PC-9 (cell line): ENCODE results near the gene OSCP1. TPM values are rescaled to one million over a fixed set of nuclear protein-coding genes. Genes with fewer than 3 reads are reported as not detected.
"Not testable (repeated sequence)": the region's sequence is repeated elsewhere in the genome, so short reads cannot be mapped to it uniquely, and the experiment has no call there.

Source experiments
- BruUV-seq: library from RNA; stranded (reverse); fragments of 400-500 nt; replicated peaks from 2 replicates; lab custom pipeline; 2021; lab: Mats Ljungman, UMichigan
- CTCF ChIA-PET: fragments of 300-600 bp; sonication (Branson Sonifier 250); formaldehyde crosslinking; loops from one replicate; lab custom pipeline; 2022; ENCODE audit warnings: antibody characterized with exemption; lab: Charles Lee
- POLR2A ChIA-PET: fragments of 300-600 bp; sonication (Branson Sonifier 250); formaldehyde crosslinking; loops from one replicate; lab custom pipeline; 2022; ENCODE audit warnings: antibody characterized with exemption; ENCODE audit not compliant: unreplicated experiment; lab: Charles Lee
- DNase-seq, 2 experiments: peaks; one replicate each; pipeline versions ENCODE4 v3.0.0 to v3.0.0-alpha.2; 2015 to 2022; ENCODE audit warnings: mixed read lengths in 1 of 2
- H2AFZ ChIP-seq: fragments of 200-600 bp; sonication (generic); 2 replicates; pipeline ENCODE4 v1.8.1; 2017; ENCODE audit warnings: antibody characterized with exemption
- H3F3A ChIP-seq: fragments of 200-600 bp; sonication (generic); 2 replicates; pipeline ENCODE4 v1.8.1; 2017; ENCODE audit warnings: antibody characterized with exemption, mild to moderate bottlenecking, low read depth; ENCODE audit not compliant: insufficient read depth
- H3K27ac ChIP-seq: fragments of 200-600 bp; sonication (generic); 2 replicates; pipeline ENCODE4 v1.6.1; 2016; ENCODE audit warnings: mixed run types
- H3K27me3 ChIP-seq: fragments of 200-600 bp; sonication (generic); 2 replicates; pipeline ENCODE4 v1.6.1; 2016; ENCODE audit warnings: low read depth, mixed run types; ENCODE audit not compliant: insufficient read depth
- H3K36me3 ChIP-seq: fragments of 200-600 bp; sonication (generic); 2 replicates; pipeline ENCODE4 v1.6.1; 2016; ENCODE audit warnings: low read depth, mixed run types
- H3K4me1 ChIP-seq: fragments of 200-600 bp; sonication (generic); replicated peaks from 2 replicates; pipeline ENCODE4 v1.6.1; 2016; ENCODE audit warnings: mixed run types; ENCODE audit not compliant: insufficient read depth
- H3K4me2 ChIP-seq: fragments of 200-600 bp; sonication (generic); 2 replicates; pipeline ENCODE4 v1.6.1; 2017; ENCODE audit warnings: mixed run types
- H3K4me3 ChIP-seq: fragments of 200-600 bp; sonication (generic); 2 replicates; pipeline ENCODE4 v1.6.1; 2016; ENCODE audit warnings: mixed run types
- H3K79me2 ChIP-seq: fragments of 200-600 bp; sonication (generic); 2 replicates; pipeline ENCODE4 v1.6.1; 2017; ENCODE audit warnings: low read depth, mixed run types
- H3K9me2 ChIP-seq: fragments of 200-600 bp; sonication (generic); 2 replicates; pipeline ENCODE4 v1.8.1; 2017; ENCODE audit warnings: mild to moderate bottlenecking; ENCODE audit not compliant: insufficient read depth
- H3K9me3 ChIP-seq: fragments of 200-600 bp; sonication (generic); 2 replicates; pipeline ENCODE4 v1.8.1; 2016; ENCODE audit warnings: low read depth; ENCODE audit not compliant: insufficient read depth
- H4K20me1 ChIP-seq: fragments of 200-600 bp; sonication (generic); 2 replicates; pipeline ENCODE4 v1.8.1; 2017; ENCODE audit not compliant: insufficient read depth
- EZH2 ChIP-seq: fragments of 200-600 bp; sonication (generic); IDR thresholded peaks from 2 replicates; pipeline ENCODE4 v1.8.0; 2017; ENCODE audit warnings: antibody characterized with exemption, low read depth
- intact Hi-C: fragments of 100-400 bp; cut with micrococcal nuclease; formaldehyde crosslinking; loops from one replicate; pipeline ENCODE4 v1.10.0; 2022; ENCODE audit not compliant: unreplicated experiment
- total RNA-seq: library from RNA; stranded (reverse); gene quantifications from 2 replicates; pipeline ENCODE4 v1.2.3, GENCODE V29; 2021
- TF ChIP-seq, protein P1 (sequence below): fragments of 200-600 bp; sonication (generic); conservative IDR thresholded peaks from 2 replicates; pipeline ENCODE4 v1.6.1; 2017; ENCODE audit warnings: mixed run types, antibody characterized with exemption, mild to moderate bottlenecking, moderate library complexity

Gene OSCP1
- total RNA-seq, 1 experiment from 2014 or later: 25.7 TPM

GRCh38 chr1:36479505-36480051 lies 29.3 kb upstream of the OSCP1 start:
- no peaks in the 10 kb centered on the region for H4K20me1 ChIP-seq
- H3K4me3 ChIP-seq: no peak overlapping the region
- H3K9me2 ChIP-seq: no peaks in the 10 kb centered on the region
- peaks cover 15% of the 10 kb centered on the region for H3K4me1 ChIP-seq
- CTCF ChIA-PET: no interaction called here
- no peaks in the 10 kb centered on the region for H3K36me3 ChIP-seq
- H3K27ac ChIP-seq: no peak overlapping the region
- H3K27me3 ChIP-seq: no peaks in the 10 kb centered on the region
- peak in 1 of 2 experiments; percentile 55 for DNase-seq
- TF ChIP-seq EZH2: no peak
- TF ChIP-seq, protein P1, sequence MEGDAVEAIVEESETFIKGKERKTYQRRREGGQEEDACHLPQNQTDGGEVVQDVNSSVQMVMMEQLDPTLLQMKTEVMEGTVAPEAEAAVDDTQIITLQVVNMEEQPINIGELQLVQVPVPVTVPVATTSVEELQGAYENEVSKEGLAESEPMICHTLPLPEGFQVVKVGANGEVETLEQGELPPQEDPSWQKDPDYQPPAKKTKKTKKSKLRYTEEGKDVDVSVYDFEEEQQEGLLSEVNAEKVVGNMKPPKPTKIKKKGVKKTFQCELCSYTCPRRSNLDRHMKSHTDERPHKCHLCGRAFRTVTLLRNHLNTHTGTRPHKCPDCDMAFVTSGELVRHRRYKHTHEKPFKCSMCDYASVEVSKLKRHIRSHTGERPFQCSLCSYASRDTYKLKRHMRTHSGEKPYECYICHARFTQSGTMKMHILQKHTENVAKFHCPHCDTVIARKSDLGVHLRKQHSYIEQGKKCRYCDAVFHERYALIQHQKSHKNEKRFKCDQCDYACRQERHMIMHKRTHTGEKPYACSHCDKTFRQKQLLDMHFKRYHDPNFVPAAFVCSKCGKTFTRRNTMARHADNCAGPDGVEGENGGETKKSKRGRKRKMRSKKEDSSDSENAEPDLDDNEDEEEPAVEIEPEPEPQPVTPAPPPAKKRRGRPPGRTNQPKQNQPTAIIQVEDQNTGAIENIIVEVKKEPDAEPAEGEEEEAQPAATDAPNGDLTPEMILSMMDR: no peak
- BruUV-seq: no TSS peak
- H3F3A ChIP-seq: peaks cover 5% of the 10 kb centered on the region; the same call in 1 of the 2 replicates
- no peaks in the 10 kb centered on the region for H3K9me3 ChIP-seq
- peak overlapping the region; percentile 6; the same call in 1 of the 2 replicates for H3K4me2 ChIP-seq
- H3K79me2 ChIP-seq: no peaks in the 10 kb centered on the region
- intact Hi-C loops: no loop called here
- POLR2A ChIA-PET: no interaction called here
- H2AFZ ChIP-seq: no peak overlapping the region

DNA sequence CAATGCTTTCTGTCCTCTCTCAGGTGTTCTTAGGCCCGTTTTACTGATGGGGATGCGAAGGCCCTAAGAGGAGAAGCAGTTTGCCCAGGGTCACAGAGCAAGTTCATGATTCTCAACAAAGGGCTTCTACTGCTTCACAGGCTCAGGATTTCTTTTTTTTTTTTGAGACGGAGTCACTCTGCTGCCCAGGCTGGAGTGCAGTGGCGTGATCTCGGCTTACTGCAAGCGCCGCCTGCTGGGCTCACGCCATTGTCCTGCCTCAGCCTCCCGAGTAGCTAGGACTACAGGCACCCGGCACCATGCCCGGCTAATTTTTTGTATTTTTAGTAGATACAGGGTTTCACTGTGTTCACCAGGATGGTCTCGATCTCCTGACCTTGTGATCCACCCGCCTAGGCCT lies 27.4 kb upstream of the OSCP1 start:
- POLR2A ChIA-PET, H3F3A ChIP-seq, H2AFZ ChIP-seq, H3K4me2 ChIP-seq, DNase-seq, H3K9me3 ChIP-seq, H3K36me3 ChIP-seq, H3K27ac ChIP-seq, H3K4me3 ChIP-seq, H3K79me2 ChIP-seq, BruUV-seq, intact Hi-C loops, H4K20me1 ChIP-seq, H3K9me2 ChIP-seq, H3K27me3 ChIP-seq: not testable (repeated sequence)
- H3K4me1 ChIP-seq: peaks cover 18% of the 10 kb centered on the region
- CTCF ChIA-PET: interaction anchor here (0.6 to 0.7 kb wide), 2 partner anchors 43 to 51 kb away, joined by 3 to 8 read pairs; no protein-coding TSS in a partner anchor

DNA sequence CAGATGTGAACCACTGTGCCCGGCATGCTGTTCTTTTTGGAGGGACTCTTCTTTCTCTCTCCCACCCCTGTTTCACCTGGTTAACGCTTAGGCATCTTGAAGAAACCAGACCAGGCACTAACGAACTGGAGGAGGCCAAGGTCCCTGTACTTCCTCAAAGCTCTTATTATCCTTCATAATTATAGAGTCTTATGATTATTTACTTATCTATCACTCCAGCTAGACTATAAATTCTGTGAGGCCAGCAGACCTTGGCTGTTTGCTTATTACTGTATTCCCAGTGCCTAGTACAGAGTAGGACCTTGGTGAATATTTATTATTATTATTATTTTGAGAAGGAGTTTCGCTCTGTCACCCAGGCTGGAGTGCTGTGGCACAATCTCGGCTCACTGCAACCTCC lies 26.7 kb upstream of the OSCP1 start:
- CTCF ChIA-PET: interaction anchor here (0.7 kb wide), 1 partner anchor 234 kb away, joined by 3 read pairs; no protein-coding TSS in a partner anchor

More for the DNA sequence above, 26.7 kb upstream of the OSCP1 start:
- Histone ChIP-seq H3K4me3 (no peak overlapping the region), H4K20me1 (no peaks in the 10 kb centered on the region), H3K36me3 (no peaks in the 10 kb centered on the region), H3K27me3 (no peaks in the 10 kb centered on the region), H3K4me2 (no peak overlapping the region), H3K9me3 (no peaks in the 10 kb centered on the region), H3K9me2 (no peaks in the 10 kb centered on the region), H3K4me1 (peaks cover 18% of the 10 kb centered on the region), H2AFZ (no peak overlapping the region), H3K27ac (no peak overlapping the region), H3F3A (peaks cover 4% of the 10 kb centered on the region; the same call in 1 of the 2 replicates), H3K79me2 (no peaks in the 10 kb centered on the region)
- POLR2A ChIA-PET: no interaction called here
- BruUV-seq: no TSS peak
- intact Hi-C loops: no loop called here
- TF ChIP-seq, protein P1: no peak
- TF ChIP-seq EZH2: no peak
- DNase-seq: no peak
